Heart left ventricle (tissue), 13 donors: ENCODE measurements around the gene ARMH2.

Source experiments
- CTCF ChIP-seq, 12 donors: fragments of 200-600 bp; sonication (generic) in 4 of 12; IDR thresholded peaks; one replicate each; pipeline versions ENCODE4 v1.5.0 to v1.8.0; 2018 to 2022; ENCODE audit warnings: antibody characterized with exemption in 12 of 12, mild to moderate bottlenecking in 5 of 12
- POLR2A ChIP-seq, 2 donors: fragments of 450-650 bp; IDR thresholded peaks; one replicate each; pipeline ENCODE4 v1.6.1; 2017; ENCODE audit warnings: antibody characterized with exemption in 2 of 2, mild to moderate bottlenecking in 2 of 2, moderate library complexity in 2 of 2
- donor health status: ischemic (EF 13 %, LVEDD 7.1; RV severe dilation, severe dysfunction).
- donor health status: DM: no; HTN: yes; CAD: no.
- donor health status: DM: no; HTN: no; CAD: no.
- donor health status: ischemic (EF 25% LVEDD 6.9; RV normal size, moderate dysfunction).
- donor health status: ischemic (EF 25% LVEDD 5.7; RV mildly dilated, moderate dysfunction).
- donor health status: ischemic (EF 35%, LVEDD 5.7; RV mildly dilated, moderate dysfunction).
- donor health status: nonischemic (EF 11% LVEDD 7.7; RV severe dilation, severe dysfunction).
- donor health status: DM: yes; HTN: yes; CAD: no.
- donor health status: PGD.
- donor health status: ischemic (EF 29% LVEDD 5.4; RV normal size, mild dysfunction).
- donor health status: nonischemic (EF 23%, LVEDD 6.1; RV moderate dilation, normal function).

- TF ChIP-seq CTCF (IDR thresholded peaks at IDR 0.05) (no peak), POLR2A (IDR thresholded peaks at IDR 0.05) (no peak)
Observed at GRCh38 chr6:24809728-24810127, 11.0 kb upstream of the ARMH2 start.
